ENCODE data around the gene GHDC. TPM values are rescaled to one million over a fixed set of nuclear protein-coding genes. Genes with fewer than 3 reads are reported as not detected.
A peak's percentile ranks its signal among the peaks of the same experiment; 100 is the strongest.
"Not testable (repeated sequence)": the region's sequence is repeated elsewhere in the genome, so short reads cannot be mapped to it uniquely, and the experiment has no call there.

Gene GHDC
- polyA plus RNA-seq, 1 donor, result 30.1 TPM

GRCh38 chr17:42155614-42156045 is 38.7 kb downstream of the GHDC start:
- no peak for DNase-seq
- H3K36me3 ChIP-seq (ENCODE audit: control insufficient read depth, insufficient read depth, low read length), result peaks cover 9% of the 10 kb centered on the region
- WGBS (ENCODE audit: insufficient coverage, low lambda C conversion rate), result no CpG with 5 or more reads among the region's 17 CpGs
- no peak overlapping the region for H3K27ac ChIP-seq (ENCODE audit: low read length)
- H3K4me1 ChIP-seq (ENCODE audit: control insufficient read depth, insufficient read depth, low read length), result peaks cover 15% of the 10 kb centered on the region
- peak overlapping the region; percentile 98 for H3K4me3 ChIP-seq (ENCODE audit: low read length)
- no peaks in the 10 kb centered on the region for H3K27me3 ChIP-seq (ENCODE audit: control insufficient read depth, insufficient read depth, low read length)
- H3K9me3 ChIP-seq (ENCODE audit: control insufficient read depth, low read depth, low read length), result no peaks in the 10 kb centered on the region

- Histone ChIP-seq H3K9me3 (ENCODE audit: control insufficient read depth, low read depth, low read length) (no peaks in the 10 kb centered on the region), H3K27me3 (ENCODE audit: control insufficient read depth, insufficient read depth, low read length) (no peaks in the 10 kb centered on the region), H3K4me3 (ENCODE audit: low read length) (peak overlapping the region; percentile 98), H3K36me3 (ENCODE audit: control insufficient read depth, insufficient read depth, low read length) (peaks cover 12% of the 10 kb centered on the region), H3K27ac (ENCODE audit: low read length) (peak overlapping the region; percentile 74), H3K4me1 (ENCODE audit: control insufficient read depth, insufficient read depth, low read length) (peaks cover 15% of the 10 kb centered on the region)
- WGBS (ENCODE audit: insufficient coverage, low lambda C conversion rate), result no CpG with 5 or more reads among the region's 15 CpGs
- DNase-seq, result peak; percentile 49 to 75
Observed at GRCh38 chr17:42153919-42154742, 40.2 kb downstream of the GHDC start.

DNA sequence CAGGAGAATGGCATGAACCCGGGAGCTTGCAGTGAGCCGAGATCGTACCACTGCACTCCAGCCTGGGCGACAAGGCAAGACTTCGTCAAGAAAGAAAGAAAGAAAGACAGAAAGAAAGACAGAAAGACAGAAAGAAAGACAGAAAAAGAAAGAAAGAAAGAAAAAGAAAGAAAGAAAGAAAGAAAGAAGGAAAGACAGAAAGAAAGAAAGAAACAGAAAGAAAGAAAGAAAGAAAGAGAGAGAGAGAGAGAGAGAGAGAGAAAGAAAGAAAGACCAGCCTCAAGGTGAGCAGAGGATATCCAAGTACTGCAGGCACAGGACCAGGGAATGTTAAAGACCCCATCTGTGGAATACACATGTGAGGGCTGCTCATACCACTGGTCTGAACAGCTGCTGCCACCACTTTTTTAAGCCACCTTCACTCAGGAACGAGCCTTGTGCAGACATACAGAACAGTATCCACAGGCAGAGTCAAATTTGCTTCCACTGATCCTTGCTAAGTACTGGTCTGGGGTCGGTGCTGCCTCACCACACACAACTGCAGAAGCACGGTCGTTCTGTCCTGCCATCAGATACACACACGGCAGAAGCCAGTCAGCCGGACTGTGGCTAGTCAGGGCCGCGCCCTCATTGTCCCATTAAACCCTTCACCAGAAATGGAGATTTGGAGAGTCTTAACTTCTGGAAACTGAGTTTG is 47.2 kb downstream of the GHDC start:
- 79% methylated on average over 5 of the region's 13 CpGs for WGBS (ENCODE audit: insufficient coverage, low lambda C conversion rate)
- Histone ChIP-seq H3K27me3 (ENCODE audit: control insufficient read depth, insufficient read depth, low read length) (no peaks in the 10 kb centered on the region), H3K27ac (ENCODE audit: low read length) (no peak overlapping the region), H3K36me3 (ENCODE audit: control insufficient read depth, insufficient read depth, low read length) (peaks cover 43% of the 10 kb centered on the region), H3K4me1 (ENCODE audit: control insufficient read depth, insufficient read depth, low read length) (peaks cover 4% of the 10 kb centered on the region), H3K4me3 (ENCODE audit: low read length) (no peak overlapping the region), H3K9me3 (ENCODE audit: control insufficient read depth, low read depth, low read length) (no peaks in the 10 kb centered on the region)
- no peak for DNase-seq

- H3K36me3 ChIP-seq (ENCODE audit: control insufficient read depth, insufficient read depth, low read length), result peaks cover 43% of the 10 kb centered on the region
- not testable (repeated sequence) for H3K4me3 ChIP-seq (ENCODE audit: low read length); DNase-seq; H3K27me3 ChIP-seq (ENCODE audit: control insufficient read depth, insufficient read depth, low read length); H3K27ac ChIP-seq (ENCODE audit: low read length); H3K4me1 ChIP-seq (ENCODE audit: control insufficient read depth, insufficient read depth, low read length); H3K9me3 ChIP-seq (ENCODE audit: control insufficient read depth, low read depth, low read length)
- 60% methylated on average over 1 of the region's 4 CpGs for WGBS (ENCODE audit: insufficient coverage, low lambda C conversion rate)
Observed at GRCh38 chr17:42143138-42143537, 51.2 kb downstream of the GHDC start.

DNA sequence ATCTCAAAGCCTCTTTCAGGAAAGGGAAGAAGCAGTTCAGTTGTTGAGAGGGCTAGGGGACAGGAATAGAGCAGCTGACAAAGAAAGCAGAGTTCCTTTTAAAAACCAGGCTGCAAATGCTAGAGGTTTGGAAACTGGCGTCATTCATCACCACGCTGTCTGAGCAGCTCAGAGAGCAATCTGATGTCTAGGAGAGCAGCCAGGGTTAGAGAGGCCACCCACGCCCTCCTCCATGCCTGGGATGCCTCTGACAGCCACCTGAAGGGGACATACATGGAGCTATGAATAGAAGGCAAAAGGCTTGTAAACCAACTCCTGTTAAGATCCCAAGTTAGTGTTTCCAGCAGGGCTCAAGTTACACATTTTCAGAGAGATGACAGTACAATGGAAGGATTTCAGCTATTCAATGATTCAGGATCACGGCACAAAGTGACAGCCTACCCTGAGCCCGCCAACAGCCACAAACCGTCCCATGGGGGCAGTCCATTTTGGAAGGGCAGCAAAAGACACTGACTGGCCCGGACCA is 51.9 kb downstream of the GHDC start:
- Histone ChIP-seq H3K9me3 (ENCODE audit: control insufficient read depth, low read depth, low read length) (no peaks in the 10 kb centered on the region), H3K36me3 (ENCODE audit: control insufficient read depth, insufficient read depth, low read length) (peaks cover 43% of the 10 kb centered on the region), H3K4me1 (ENCODE audit: control insufficient read depth, insufficient read depth, low read length) (peaks cover 12% of the 10 kb centered on the region), H3K27me3 (ENCODE audit: control insufficient read depth, insufficient read depth, low read length) (no peaks in the 10 kb centered on the region), H3K27ac (ENCODE audit: low read length) (no peak overlapping the region), H3K4me3 (ENCODE audit: low read length) (no peak overlapping the region)
- WGBS (ENCODE audit: insufficient coverage, low lambda C conversion rate), result no CpG with 5 or more reads among the region's 7 CpGs
- DNase-seq, result no peak

DNA sequence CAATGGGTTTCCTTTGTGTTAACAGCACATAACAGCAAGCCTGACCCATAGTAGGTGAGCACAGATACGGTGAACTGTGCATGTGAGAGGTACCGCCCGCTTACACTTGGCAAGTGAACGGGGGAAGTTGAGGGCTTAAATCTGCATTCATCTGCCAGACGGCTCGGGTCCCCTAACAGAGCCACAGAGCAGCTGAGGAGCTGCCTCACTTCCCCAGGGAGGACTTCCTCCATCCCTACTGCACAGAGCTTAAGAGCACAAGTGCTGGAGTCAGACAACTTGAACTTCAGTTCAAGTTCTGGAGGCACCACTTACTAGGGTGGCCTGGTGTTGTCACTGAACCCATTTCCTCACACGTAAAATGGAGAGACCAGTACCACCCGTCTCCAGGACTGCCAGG is 52.9 kb downstream of the GHDC start:
- DNase-seq, result no peak
- no CpG with 5 or more reads among the region's 8 CpGs for WGBS (ENCODE audit: insufficient coverage, low lambda C conversion rate)
- Histone ChIP-seq H3K4me3 (ENCODE audit: low read length) (no peak overlapping the region), H3K27ac (ENCODE audit: low read length) (no peak overlapping the region), H3K36me3 (ENCODE audit: control insufficient read depth, insufficient read depth, low read length) (peaks cover 40% of the 10 kb centered on the region), H3K27me3 (ENCODE audit: control insufficient read depth, insufficient read depth, low read length) (no peaks in the 10 kb centered on the region), H3K9me3 (ENCODE audit: control insufficient read depth, low read depth, low read length) (no peaks in the 10 kb centered on the region), H3K4me1 (ENCODE audit: control insufficient read depth, insufficient read depth, low read length) (peaks cover 17% of the 10 kb centered on the region)

DNA sequence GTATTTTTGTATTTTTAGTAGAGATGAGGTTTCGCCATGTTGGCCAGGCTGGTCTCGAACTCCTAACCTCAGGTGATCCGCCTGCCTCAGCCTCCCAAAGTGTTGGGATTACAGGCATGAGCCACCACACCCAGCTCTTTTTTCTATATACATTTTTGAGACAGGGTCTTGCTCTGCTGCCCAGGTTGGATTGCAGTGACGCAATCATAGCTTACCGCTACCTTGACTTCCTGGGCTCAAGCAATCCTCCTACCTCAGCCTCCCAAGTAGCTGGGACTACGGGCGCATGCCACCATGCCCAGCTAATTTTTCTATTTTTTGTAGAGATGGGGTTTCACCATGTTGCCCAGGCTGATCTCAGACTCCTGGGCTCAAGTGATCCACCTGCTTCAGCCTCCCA is 53.6 kb downstream of the GHDC start:
- not testable (repeated sequence) for DNase-seq; H3K9me3 ChIP-seq (ENCODE audit: control insufficient read depth, low read depth, low read length); H3K27ac ChIP-seq (ENCODE audit: low read length); H3K4me3 ChIP-seq (ENCODE audit: low read length); H3K27me3 ChIP-seq (ENCODE audit: control insufficient read depth, insufficient read depth, low read length)
- Histone ChIP-seq H3K36me3 (ENCODE audit: control insufficient read depth, insufficient read depth, low read length) (peaks cover 40% of the 10 kb centered on the region), H3K4me1 (ENCODE audit: control insufficient read depth, insufficient read depth, low read length) (peaks cover 21% of the 10 kb centered on the region)
- no CpG with 5 or more reads among the region's 7 CpGs for WGBS (ENCODE audit: insufficient coverage, low lambda C conversion rate)

Other genes with a start within 250 kb of the GHDC start
- gene CNP, start 227.7 kb downstream of the GHDC start, polyA plus RNA-seq, result 47.6 TPM
- 93.0 TPM for gene DNAJC7, start 177.1 kb downstream of the GHDC start, polyA plus RNA-seq
- gene NKIRAS2, start 174.4 kb downstream of the GHDC start, polyA plus RNA-seq, result 42.8 TPM
- 2.4 TPM for gene C17orf113, start 143.9 kb downstream of the GHDC start, polyA plus RNA-seq
- gene ZNF385C, start 96.0 kb downstream of the GHDC start, polyA plus RNA-seq, result 1.4 TPM
- 11.8 TPM for gene DHX58, start 81.8 kb downstream of the GHDC start, polyA plus RNA-seq
- 49.1 TPM for gene KAT2A, start 73.1 kb downstream of the GHDC start, polyA plus RNA-seq
- 0.40 TPM for gene HSPB9, start 71.7 kb downstream of the GHDC start, polyA plus RNA-seq
- 182 TPM for gene RAB5C, start 39.5 kb downstream of the GHDC start, polyA plus RNA-seq
- gene KCNH4, start 13.4 kb downstream of the GHDC start, polyA plus RNA-seq, result 0.36 TPM
- 0.13 TPM for gene HCRT, start 9.0 kb downstream of the GHDC start, polyA plus RNA-seq
- 57.7 TPM for gene STAT5B, start 81.9 kb upstream of the GHDC start, polyA plus RNA-seq
- 14.2 TPM for gene STAT5A, start 94.0 kb upstream of the GHDC start, polyA plus RNA-seq
- 193 TPM for gene STAT3, start 193.9 kb upstream of the GHDC start, polyA plus RNA-seq
- 71.0 TPM for gene CAVIN1, start 228.8 kb upstream of the GHDC start, polyA plus RNA-seq

Measured in large intestine (tissue), 3 donors.